GM19239 (cell line): Measurements from ENCODE around the gene TMEM235.
"Not testable (repeated sequence)": the region's sequence is repeated elsewhere in the genome, so short reads cannot be mapped to it uniquely, and the experiment has no call there.

ENCODE experiments used
- DNase-seq: peaks from one replicate; pipeline ENCODE4 v3.0.0; 2011; ENCODE audit warnings: low spot score; ENCODE audit not compliant: insufficient read length
- FAIRE-seq: peaks from 2 replicates; lab custom pipeline; 2011; peaks lifted over from hg19 to GRCh38; lab: Jason Lieb, UNC

Gene TMEM235

GRCh38 chr17:78214706-78215061 is 16.7 kb upstream of the TMEM235 start:
- FAIRE-seq (no peak), DNase-seq (no peak)

- FAIRE-seq: no peak
- no peak for DNase-seq
Observed at GRCh38 chr17:78219396-78220150, 11.9 kb upstream of the TMEM235 start.

DNA sequence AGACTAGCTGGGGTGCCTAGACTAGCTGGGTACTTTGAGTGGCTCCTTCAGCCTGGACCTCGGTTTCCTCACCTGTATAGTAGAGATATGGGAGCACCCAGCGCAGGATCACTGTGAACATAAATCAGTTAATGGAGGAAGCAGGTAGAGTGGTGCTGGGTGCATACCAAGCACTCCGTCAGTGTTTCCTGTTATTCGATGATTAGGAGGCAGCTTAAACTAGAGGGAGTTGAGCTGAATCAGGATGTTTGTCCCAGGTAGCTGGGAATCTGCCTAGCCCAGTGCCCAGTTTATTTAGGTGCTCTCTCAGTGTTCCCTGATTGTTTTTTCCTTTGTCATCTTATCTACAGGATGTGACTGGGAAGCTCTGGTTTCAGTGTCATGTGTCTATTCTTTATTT is 8.4 kb upstream of the TMEM235 start:
- FAIRE-seq (no peak), DNase-seq (no peak)

- DNase-seq (no peak), FAIRE-seq (no peak)
Observed at GRCh38 chr17:78223765-78224164, 7.7 kb upstream of the TMEM235 start.

DNA sequence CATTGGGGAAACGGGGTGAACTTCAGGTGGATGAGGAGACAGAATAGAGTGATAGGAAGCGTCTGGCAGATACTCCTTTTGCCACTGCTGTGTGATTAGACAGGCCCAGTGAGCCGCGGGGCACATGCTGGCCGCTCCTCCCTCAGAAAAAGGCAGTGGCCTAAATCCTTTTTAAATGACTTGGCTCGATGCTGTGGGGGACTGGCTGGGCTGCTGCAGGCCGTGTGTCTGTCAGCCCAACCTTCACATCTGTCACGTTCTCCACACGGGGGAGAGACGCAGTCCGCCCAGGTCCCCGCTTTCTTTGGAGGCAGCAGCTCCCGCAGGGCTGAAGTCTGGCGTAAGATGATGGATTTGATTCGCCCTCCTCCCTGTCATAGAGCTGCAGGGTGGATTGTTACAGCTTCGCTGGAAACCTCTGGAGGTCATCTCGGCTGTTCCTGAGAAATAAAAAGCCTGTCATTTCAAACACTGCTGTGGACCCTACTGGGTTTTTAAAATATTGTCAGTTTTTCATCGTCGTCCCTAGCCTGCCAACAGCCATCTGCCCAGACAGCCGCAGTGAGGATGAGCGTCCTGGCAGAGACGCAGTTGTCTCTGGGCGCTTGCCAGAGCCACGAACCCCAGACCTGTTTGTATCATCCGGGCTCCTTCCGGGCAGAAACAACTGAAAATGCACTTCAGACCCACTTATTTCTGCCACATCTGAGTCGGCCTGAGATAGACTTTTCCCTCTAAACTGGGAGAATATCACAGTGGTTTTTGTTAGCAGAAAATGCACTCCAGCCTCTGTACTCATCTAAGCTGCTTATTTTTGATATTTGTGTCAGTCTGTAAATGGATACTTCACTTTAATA is 7.0 kb upstream of the TMEM235 start:
- FAIRE-seq: no peak

GRCh38 chr17:78225088-78225865 is 6.2 kb upstream of the TMEM235 start:
- FAIRE-seq (no peak), DNase-seq (no peak)

More for the DNA sequence above, 7.0 kb upstream of the TMEM235 start:
- DNase-seq: no peak

DNA sequence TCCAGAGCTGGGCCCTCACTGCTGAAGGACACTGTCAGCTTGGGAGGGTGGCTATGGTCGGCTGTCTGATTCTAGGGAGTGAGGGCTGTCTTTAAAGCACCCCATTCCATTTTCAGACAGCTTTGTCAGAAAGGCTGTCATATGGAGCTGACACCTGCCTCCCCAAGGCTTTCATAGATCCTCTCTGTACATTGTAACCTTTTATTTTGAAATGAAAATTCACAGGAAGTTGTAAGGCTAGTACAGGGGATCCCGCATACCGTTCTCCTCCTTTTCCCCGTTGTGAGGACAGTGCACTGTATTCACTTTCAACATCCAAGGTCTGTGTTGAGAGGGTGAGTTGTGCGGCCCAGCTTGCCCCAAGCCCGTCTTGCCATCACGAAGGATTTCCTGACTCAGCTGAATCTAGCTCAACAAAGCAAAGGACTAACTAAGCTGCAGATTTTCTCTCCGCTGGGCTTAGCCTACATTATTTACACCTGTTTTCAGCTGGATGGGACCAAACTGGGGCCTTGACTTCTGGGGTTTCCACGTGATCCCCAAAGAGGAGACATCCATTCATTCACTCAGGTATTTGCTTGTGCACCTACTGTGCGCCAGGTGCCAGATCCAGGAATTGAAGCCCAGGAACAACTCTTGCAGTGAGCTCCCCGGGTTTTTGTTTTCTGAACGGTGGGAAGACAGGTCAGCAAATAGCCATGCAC is 5.2 kb upstream of the TMEM235 start:
- no peak for DNase-seq
- FAIRE-seq: no peak

DNA sequence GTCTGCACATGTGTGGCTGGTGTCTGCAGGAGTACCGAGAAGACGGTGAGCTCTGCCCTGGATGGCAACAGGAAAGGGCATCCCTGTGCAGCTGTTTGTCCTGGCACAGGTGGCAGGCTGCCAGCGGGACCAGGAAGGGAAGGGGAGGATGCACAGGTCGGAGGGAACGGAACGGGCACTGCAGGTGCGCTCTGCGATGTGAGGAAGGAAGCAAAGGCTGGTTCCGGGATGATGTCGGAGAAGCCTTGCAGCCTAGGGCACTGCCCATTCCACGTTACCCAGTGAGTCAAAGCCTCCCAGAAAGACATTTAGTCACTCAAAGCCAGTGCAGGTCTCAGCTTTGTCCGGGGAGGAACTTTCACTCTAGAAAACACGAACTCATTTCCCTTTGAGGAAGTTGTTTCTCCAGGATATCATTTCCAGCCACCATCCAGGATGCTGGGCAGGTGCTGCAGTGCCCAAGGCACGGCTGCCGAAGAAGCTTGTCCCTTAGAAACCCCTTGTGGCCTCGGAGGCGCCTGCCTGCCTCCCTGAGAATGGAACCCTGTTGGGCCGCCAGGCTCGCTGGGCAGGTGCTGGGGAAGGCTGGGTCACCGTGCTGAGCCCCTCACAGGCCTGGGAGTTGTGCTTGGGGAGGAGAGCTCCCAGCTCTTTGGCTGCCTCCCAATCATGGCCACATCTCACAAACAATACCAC is 4.5 kb upstream of the TMEM235 start:
- FAIRE-seq (no peak), DNase-seq (no peak)

GRCh38 chr17:78227455-78227916 is 3.9 kb upstream of the TMEM235 start:
- no peak for DNase-seq
- FAIRE-seq: no peak

- no peak for FAIRE-seq
- no peak for DNase-seq
Observed at GRCh38 chr17:78228176-78228575, 3.3 kb upstream of the TMEM235 start.

DNA sequence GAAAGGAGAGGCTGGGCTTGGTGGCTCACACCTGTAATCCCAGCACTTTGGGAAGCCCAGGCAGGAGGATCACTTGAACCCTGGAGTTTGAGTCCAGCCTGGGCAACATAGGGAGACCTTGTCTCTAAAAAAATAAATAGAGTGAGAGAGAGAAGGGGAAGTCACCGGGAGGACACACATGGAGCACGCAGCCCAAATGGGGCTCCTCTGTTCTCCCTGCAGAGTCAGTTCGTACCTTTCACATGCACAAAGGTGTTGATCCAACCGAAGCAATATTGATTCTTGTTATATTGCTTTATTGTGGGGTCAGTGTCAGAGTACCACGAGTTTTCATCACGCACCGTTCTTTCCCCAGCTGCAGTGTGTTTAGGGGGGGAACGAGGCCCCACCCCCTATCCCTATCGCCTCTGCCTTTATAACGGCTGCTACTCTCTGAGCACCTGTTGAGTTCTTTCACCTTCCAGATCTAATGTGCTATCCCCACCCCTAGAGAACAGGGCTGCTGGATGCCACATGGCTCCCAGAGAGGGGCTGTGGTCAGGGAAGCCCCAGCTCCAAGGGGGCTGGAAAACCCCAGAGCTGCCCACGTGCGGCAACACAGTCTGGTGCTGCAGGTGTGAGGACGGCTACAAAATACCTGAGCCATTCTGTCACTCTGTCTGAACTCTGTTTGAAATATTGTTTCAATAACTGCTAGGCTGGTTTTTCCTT is 1.0 kb upstream of the TMEM235 start:
- FAIRE-seq (no peak), DNase-seq (no peak)

- DNase-seq: no peak
Observed at GRCh38 chr17:78231991-78232858, 794 bp downstream of the TMEM235 start.

GRCh38 chr17:78232859-78233173 is 1.4 kb downstream of the TMEM235 start:
- DNase-seq (no peak), FAIRE-seq (no peak)

More at GRCh38 chr17:78231991-78232858, 794 bp downstream of the TMEM235 start:
- no peak for FAIRE-seq

DNA sequence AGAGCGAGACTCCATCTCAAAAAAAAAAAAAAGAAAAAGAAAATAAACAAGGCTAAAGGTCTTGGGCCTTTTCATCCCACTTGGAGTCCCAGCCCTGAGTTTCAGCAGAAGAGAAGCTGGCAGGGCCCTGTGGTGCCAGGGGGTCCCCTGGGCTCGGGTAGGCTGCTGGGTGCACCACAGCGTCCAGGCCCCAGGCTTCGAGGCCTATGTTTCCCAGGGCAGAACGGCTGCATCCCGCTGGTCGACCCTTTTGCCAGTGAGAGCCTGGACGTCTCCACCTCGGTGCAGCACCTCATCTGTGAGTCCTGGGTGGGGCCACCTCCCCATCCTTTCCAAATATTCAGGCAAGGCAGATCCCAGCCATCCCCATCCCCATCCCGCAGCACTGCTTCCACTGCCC is 2.2 kb downstream of the TMEM235 start:
- FAIRE-seq (no peak), DNase-seq (no peak)

DNA sequence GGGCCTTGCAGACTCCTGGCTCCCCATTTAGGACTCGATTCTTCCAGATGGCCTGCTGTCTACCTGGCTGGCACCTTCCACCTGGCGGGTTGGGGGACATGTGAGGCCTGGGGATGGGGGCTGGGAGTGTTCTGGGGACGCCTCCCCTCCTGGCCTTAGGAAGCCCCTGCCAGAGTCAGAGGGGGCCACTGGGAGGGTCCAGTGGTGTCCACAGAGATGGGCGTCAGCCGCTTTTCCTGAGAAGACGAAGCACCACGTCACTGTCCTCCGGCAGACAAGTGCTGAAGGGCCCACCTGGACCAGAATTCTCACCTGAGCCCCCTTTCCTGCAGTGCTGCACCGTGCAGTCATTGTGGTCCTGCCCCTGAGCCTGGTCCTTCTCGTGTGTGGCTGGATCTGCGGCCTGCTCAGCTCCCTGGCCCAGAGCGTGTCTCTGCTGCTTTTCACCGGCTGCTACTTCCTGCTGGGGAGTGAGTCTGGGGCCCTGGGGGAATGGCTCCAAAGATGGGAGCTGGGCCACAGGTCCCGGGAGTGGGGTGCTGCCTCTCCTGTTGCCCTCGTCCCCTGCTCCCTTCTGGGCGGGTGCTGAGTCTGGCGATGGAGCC is 2.9 kb downstream of the TMEM235 start:
- DNase-seq (no peak), FAIRE-seq (no peak)

DNA sequence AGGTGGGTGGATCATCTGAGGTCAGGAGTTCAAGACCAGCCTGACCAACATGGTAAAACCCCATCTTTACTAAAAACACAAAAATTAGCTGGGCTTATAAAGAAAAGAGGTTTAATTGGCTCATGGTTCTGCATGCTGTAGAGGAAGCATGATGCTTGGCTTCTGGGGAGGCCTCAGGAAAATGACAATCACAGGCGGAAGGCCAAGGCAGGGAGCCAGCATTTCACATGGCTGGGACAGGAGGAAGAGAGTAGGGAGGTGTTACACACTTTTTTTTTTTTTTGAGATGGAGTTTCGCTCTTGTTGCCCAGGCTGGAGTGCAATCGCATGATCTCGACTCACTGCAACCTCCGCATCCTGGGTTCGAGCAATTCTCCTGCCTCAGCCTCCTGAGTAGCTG is 3.6 kb downstream of the TMEM235 start:
- not testable (repeated sequence) for FAIRE-seq

GRCh38 chr17:78235885-78236284 is 4.5 kb downstream of the TMEM235 start:
- DNase-seq (no peak), FAIRE-seq (no peak)

More for the DNA sequence above, 3.6 kb downstream of the TMEM235 start:
- not testable (repeated sequence) for DNase-seq
